Panc1 (cell line): Measurements from ENCODE around the gene BCAS3. TPM values are rescaled to one million over a fixed set of nuclear protein-coding genes. Genes with fewer than 3 reads are reported as not detected.

Experiments
- ATAC-seq: fragments of 200-7000 bp; cut with Tn5 transposase; 2 replicates; pipeline ENCODE4 v1.9.1; 2020; ENCODE audit warnings: mild to moderate bottlenecking, moderate library complexity
- BruUV-seq: library from RNA; stranded (reverse); fragments of 400-500 nt; replicated peaks from 2 replicates; lab custom pipeline; 2021; lab: Mats Ljungman, UMichigan
- CTCF ChIA-PET: fragments of 300-600 bp; sonication (Branson Sonifier 250); formaldehyde crosslinking; loops from one replicate; lab custom pipeline; 2022; ENCODE audit warnings: antibody characterized with exemption; lab: Charles Lee
- POLR2A ChIA-PET: fragments of 300-600 bp; sonication (Branson Sonifier 250); formaldehyde crosslinking; loops from one replicate; lab custom pipeline; 2022; ENCODE audit warnings: antibody characterized with exemption; lab: Charles Lee
- DNase-seq: peaks from one replicate; pipeline ENCODE4 v3.0.0-alpha.2; 2010; ENCODE audit warnings: low read depth, low spot score
- H3K27ac ChIP-seq: 2 replicates; pipeline ENCODE4 v1.5.1; 2011; ENCODE audit warnings: mild to moderate bottlenecking, low read length, inconsistent platforms
- H3K27me3 ChIP-seq: fragments of 200-500 bp; sonication (Bioruptor generic); 2 replicates; pipeline ENCODE4 v1.6.0; 2014; ENCODE audit warnings: low read length, inconsistent platforms; ENCODE audit not compliant: control insufficient read depth, insufficient read depth
- H3K36me3 ChIP-seq: fragments of 200-500 bp; sonication (Bioruptor generic); 2 replicates; pipeline ENCODE4 v1.5.1; 2014; ENCODE audit warnings: inconsistent platforms, mild to moderate bottlenecking, low read length, moderate library complexity; ENCODE audit not compliant: control insufficient read depth, insufficient read depth
- H3K4me1 ChIP-seq: 2 replicates; pipeline ENCODE4 v1.5.1; 2011; ENCODE audit warnings: inconsistent platforms, mild to moderate bottlenecking, low read length, moderate library complexity; ENCODE audit not compliant: control insufficient read depth, insufficient read depth
- H3K4me3 ChIP-seq, 2 experiments: 2 replicates each; pipeline ENCODE4 v1.5.1; 2011 to 2012; ENCODE audit warnings: low read depth in 2 of 2, low read length in 2 of 2, mild to moderate bottlenecking in 2 of 2, inconsistent platforms in 1 of 2, moderate library complexity in 1 of 2
- H3K9me3 ChIP-seq: fragments of 200-500 bp; sonication (Bioruptor generic); 2 replicates; pipeline ENCODE4 v1.5.1; 2014; ENCODE audit warnings: low read depth, mild to moderate bottlenecking, inconsistent platforms, low read length, moderate library complexity; ENCODE audit not compliant: control insufficient read depth, insufficient read depth
- CTCF ChIP-seq: fragments of 450-650 bp; IDR thresholded peaks from 2 replicates; pipeline ENCODE4 v1.5.1; 2017; ENCODE audit warnings: mild to moderate bottlenecking
- POLR2AphosphoS5 ChIP-seq: IDR thresholded peaks from 2 replicates; pipeline ENCODE4 v1.6.1; 2012; ENCODE audit warnings: mild to moderate bottlenecking, low read depth, low read length, moderate library complexity
- REST ChIP-seq, 2 experiments: IDR thresholded peaks; 2 replicates each; pipeline ENCODE4 v1.6.1; 2011 to 2012; ENCODE audit warnings: low read depth in 2 of 2, control low read depth in 1 of 2, low read length in 1 of 2, mild to moderate bottlenecking in 1 of 2, moderate library complexity in 1 of 2; ENCODE audit not compliant: insufficient read depth in 1 of 2
- SIN3A ChIP-seq: IDR thresholded peaks from 2 replicates; pipeline ENCODE4 v1.6.1; 2012; ENCODE audit warnings: low read depth, mild to moderate bottlenecking, low read length, moderate library complexity, borderline replicate concordance; ENCODE audit not compliant: insufficient read depth
- TCF7L2 ChIP-seq: IDR thresholded peaks from 2 replicates; pipeline ENCODE4 v1.6.1; 2011; ENCODE audit warnings: mild to moderate bottlenecking, low read depth, low read length, inconsistent platforms
- in situ Hi-C: cut with HindIII; loops from 2 replicates; pipeline ENCODE4 v1.10.0; 2016; ENCODE audit warnings: low sequenced_read_pairs, low pct_unique_long_range_greater_than_20kb
- intact Hi-C: fragments of 100-400 bp; cut with micrococcal nuclease; formaldehyde crosslinking; loops from one replicate; pipeline ENCODE4 v1.10.0; 2022; ENCODE audit not compliant: unreplicated experiment
- total RNA-seq: library from RNA; stranded (reverse); gene quantifications from one replicate; pipeline ENCODE4 v1.2.1, GENCODE V29; 2021; ENCODE audit not compliant: unreplicated experiment

Gene BCAS3
- total RNA-seq, 1 experiment from 2014 or later = 9.3 TPM

GRCh38 chr17:60716766-60717165 is 39.1 kb downstream of the BCAS3 start:
- H3K36me3 ChIP-seq = no peaks in the 10 kb centered on the region
- no peaks in the 10 kb centered on the region for H3K4me1 ChIP-seq
- H3K27me3 ChIP-seq = no peaks in the 10 kb centered on the region
- no TSS peak for BruUV-seq
- intact Hi-C loops (no loop called here), in situ Hi-C loops (no loop called here)
- no peak overlapping the region for H3K4me3 ChIP-seq
- ChIA-PET POLR2A (no interaction called here), CTCF (no interaction called here)
- DNase-seq (no peak), ATAC-seq (no peak)
- H3K9me3 ChIP-seq = no peaks in the 10 kb centered on the region
- TF ChIP-seq POLR2AphosphoS5 (no peak), TCF7L2 (no peak), REST (IDR thresholded peaks at IDR 0.05; ENCODE audit: insufficient read depth in 1 of 2, low read depth in 2 of 2, low read length in 1 of 2) (no peak), CTCF (no peak), SIN3A (no peak)
- H3K27ac ChIP-seq = no peak overlapping the region

DNA sequence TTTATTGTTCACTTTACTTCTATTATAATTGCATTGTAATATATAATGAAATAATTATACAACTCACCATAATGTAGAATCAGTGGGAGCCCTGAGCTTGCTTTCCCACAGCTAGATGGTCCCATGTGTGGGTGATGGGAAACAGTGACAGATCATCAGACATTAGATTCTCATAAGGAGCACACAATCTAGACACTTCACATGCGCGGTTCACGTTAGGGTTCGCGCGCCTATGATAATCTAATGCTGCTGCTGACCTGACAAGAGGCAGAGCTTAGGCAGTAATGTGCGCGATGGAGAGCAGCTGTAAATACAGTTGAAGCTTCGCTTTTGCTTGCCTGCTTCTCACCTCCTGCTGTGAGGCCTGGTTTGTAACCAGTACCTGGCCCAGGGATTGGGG is 40.2 kb downstream of the BCAS3 start:
- TF ChIP-seq CTCF (no peak), REST (IDR thresholded peaks at IDR 0.05; ENCODE audit: insufficient read depth in 1 of 2, low read depth in 2 of 2, low read length in 1 of 2) (no peak), POLR2AphosphoS5 (no peak), TCF7L2 (no peak), SIN3A (no peak)
- POLR2A ChIA-PET = no interaction called here

More for the DNA sequence above, 40.2 kb downstream of the BCAS3 start:
- in situ Hi-C loops = no loop called here
- Histone ChIP-seq H3K4me3 (no peak overlapping the region), H3K27me3 (no peaks in the 10 kb centered on the region), H3K4me1 (no peaks in the 10 kb centered on the region), H3K36me3 (no peaks in the 10 kb centered on the region), H3K9me3 (no peaks in the 10 kb centered on the region), H3K27ac (no peak overlapping the region)
- CTCF ChIA-PET = interaction anchor here (0.6 kb wide), 2 partner anchors 21 to 234 kb away, joined by 3 to 7 read pairs; no protein-coding TSS in a partner anchor
- intact Hi-C loops = no loop called here
- BruUV-seq = no TSS peak
- DNase-seq (no peak), ATAC-seq (no peak)
